22Rv1 (cell line): ENCODE results near the gene FLOT1.

Experiments
- ZFX ChIP-seq: fragments of 450-650 bp; IDR thresholded peaks from 2 replicates; pipeline ENCODE4 v1.6.1; 2017; ENCODE audit warnings: antibody characterized with exemption, borderline replicate concordance
- TF ChIP-seq, protein P1 (sequence below): fragments of 450-650 bp; IDR thresholded peaks from 2 replicates; pipeline ENCODE4 v1.5.1; 2017; ENCODE audit warnings: mild to moderate bottlenecking

DNA sequence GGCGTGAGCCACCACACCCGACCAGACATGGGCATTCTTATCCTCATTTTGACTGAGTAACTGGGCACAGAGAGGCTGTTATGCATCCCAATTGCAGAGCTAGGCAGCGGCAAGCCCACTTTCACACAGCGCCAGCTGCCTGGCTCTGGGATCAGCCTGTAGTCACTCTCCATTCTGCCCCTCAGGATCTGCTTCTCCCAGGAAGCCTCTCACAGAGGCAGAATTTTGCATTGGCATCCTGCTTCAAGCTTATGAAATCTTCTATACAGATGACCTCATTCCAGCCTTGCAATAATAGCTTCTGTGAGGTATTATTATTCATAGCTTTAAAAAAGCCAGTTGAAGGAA lies 38.9 kb upstream of the FLOT1 start:
- TF ChIP-seq, protein P1, sequence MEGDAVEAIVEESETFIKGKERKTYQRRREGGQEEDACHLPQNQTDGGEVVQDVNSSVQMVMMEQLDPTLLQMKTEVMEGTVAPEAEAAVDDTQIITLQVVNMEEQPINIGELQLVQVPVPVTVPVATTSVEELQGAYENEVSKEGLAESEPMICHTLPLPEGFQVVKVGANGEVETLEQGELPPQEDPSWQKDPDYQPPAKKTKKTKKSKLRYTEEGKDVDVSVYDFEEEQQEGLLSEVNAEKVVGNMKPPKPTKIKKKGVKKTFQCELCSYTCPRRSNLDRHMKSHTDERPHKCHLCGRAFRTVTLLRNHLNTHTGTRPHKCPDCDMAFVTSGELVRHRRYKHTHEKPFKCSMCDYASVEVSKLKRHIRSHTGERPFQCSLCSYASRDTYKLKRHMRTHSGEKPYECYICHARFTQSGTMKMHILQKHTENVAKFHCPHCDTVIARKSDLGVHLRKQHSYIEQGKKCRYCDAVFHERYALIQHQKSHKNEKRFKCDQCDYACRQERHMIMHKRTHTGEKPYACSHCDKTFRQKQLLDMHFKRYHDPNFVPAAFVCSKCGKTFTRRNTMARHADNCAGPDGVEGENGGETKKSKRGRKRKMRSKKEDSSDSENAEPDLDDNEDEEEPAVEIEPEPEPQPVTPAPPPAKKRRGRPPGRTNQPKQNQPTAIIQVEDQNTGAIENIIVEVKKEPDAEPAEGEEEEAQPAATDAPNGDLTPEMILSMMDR: no peak
- TF ChIP-seq ZFX: no peak
